HG03135 (cell line): ENCODE data around the gene STX10.

ENCODE experiments used
- ATAC-seq: cut with Tn5 transposase; IDR thresholded peaks from one replicate; pipeline ENCODE4 v1.9.1; 2021; ENCODE audit warnings: mild to moderate bottlenecking, moderate library complexity; ENCODE audit not compliant: unreplicated experiment

The STX10 gene

DNA sequence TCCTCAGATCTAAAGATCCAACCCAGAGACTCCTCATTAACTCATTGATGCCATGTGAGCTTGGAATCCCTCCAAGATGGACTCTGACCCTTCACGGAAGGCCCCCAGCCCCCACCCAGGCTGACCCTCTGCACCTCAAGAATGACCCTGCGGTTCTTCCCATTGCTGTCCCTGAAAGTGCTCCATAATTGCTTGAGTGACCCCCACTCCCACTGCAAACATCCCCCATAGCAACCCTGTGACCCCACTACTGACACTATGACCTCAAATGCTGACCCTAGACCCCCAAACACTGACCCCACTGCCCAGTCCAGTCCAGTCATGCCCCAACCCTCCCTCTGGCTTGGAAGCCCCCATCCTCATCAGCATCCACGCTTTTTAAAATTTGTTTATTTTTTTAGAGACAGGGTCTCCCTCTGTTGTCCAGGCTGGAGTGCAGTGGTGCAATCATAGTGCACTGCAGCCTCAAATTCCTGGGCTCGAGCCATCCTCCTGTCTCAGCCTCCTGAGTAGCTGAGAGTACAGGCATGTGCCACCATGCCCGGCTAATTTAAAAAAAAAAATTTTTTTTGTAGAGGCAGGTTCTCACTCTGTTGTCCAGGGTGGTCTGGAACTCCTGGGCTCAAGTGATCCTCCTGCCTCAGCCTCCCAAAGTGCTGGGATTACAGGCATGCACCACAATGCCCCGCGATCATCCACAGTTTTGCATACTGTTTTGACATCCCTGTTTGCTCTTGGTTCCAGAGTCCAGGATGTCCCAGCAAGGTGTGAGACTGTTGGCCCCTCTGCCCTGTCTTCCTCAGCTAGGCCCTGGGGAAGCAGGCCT, 48.4 kb downstream of the STX10 start:
- no peak for ATAC-seq

DNA sequence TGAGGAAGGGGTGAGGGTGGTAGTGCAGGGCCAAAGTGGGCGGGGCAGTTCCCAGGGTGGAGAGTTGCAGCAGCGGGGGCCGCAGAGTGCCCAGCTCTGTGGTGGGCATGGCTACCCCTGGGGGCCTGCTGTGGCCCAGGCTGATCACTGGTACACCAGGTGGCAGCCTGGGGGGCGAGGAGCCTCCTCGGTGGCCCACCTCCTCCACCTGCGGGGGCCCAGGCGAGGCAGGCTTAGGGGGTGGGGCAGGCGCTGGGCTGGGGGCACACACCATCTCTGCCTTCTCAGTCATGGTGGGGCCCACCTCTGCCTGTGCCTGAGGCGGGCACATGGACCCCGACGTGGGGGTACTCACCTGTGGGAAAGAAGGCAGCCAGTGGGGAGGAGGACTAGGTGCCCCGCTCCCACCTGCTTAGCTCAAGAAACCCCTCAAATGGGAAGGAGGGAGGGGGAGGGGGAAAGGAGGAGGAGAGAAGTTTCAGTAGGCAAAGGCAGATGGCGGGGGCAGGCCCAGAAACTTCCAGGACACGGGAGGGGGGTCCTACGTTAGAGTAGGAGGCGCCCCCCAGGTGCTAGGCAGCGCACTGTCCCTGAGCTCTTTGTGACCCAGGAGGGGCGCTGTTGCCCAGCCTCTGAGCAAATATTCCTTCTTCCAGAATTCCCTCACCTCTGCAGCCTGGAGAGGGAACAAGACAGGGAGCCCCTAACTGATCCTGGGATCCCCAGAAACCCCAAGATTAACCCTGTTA, 49.2 kb downstream of the STX10 start:
- no peak for ATAC-seq

DNA sequence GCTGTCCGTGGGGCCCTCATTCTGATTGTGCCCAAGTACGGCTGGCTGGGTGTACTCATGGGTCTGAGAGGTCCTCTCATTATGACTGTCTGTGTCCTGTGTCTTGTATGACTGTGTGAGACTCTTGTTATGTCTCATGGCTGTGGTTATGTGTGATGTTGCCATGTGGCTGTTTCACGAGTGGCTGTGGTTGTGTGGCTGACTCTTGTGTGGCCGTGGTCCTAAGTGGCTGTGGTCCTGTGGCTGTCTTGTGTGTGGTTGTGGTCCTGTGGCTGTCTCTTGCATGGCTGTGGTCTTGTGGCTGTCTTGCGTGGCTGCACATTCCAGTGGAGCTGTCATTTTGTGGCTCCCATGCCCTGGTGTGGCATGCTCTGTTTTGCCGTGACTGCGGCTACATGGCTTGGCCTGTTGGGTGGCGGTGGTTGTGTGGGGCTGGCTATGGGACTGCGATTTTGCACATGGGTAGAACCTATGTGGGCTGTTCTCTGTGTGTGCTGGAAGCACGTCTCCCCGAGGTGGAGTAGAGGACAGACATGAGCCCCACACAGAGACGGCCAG, 50.1 kb downstream of the STX10 start:
- ATAC-seq, result no peak

DNA sequence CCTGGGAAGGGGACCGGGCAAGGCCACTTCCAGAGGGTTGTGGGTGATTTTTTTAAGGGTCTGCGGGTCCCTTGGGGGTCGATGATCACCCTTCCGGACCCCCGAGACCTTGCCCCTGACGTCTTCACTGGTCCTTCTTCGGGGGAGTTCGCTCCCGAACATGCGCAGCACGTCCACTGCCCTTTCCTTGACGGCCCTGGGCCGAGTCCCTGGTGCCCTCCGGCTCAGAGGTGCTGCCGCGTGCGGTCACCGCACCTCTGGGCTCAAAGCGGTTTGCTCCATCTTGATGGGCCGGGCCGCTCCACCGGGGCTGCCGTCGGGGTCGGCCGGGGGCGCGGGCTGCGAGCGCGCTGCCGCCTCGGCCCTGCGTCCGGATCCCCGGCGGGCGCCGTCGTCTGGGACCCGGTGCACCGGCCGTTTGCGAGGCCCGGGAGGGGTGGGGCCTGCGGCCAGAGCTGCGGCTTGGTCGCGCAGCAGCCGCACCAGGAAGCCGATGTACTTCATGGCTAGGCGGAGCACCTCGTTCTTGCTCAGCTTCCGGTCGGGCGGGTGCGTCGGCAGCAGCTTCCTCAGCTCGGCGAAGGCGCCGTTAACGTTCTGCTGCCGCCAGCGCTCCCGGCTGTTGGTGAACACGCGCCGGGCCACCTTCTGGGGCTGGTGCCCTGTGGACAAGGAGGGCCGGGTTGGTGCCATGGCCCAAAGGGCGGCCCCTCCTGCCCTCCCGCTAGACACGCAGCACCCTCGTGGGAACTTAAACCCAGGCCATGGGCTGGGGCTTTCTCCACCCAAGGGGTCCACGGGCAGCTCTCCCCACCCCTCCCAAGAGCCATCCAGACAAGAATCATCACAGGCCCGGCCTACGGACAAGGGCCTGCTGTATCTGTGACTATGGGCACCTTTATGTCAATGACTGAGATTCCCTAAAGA, 50.8 kb downstream of the STX10 start:
- no peak for ATAC-seq

DNA sequence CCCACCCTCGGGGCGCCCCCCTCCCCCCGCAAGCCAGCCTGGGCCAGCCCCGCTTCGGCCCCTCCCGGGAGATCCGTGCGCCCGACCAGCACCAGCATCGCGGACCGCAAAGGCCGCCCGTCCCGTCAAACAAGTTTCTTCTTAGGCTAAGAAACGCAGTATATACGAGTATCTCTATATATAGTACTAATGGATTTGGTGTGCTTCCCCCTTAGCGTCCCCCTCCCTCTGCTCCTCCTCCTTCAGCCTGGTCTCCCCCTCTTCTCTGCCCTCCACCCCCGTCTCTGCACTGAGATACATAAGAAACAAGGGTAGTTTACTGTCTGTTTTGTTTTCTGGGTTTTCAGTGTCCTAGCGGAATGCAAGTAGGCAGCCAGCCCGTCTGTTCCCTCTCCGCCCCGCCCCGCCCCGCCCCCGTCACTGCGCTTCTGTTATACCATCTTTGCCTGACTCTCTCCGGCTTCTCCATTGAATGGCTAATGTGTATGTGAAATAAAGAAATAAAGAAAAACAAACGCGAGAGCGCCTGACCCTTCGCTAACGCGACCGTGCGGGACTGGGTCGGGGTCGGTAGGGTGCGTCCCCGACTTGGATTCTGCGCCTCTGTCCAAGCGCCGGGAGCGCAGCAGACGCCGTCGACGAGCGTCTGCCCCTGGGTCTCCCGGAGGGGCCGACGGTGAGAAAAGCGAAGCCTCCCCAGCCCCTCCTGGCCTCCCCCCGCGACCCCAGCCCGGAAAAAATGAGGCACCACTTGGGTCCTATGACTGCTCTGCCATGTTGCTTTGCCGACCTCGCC, 51.7 kb downstream of the STX10 start:
- no peak for ATAC-seq

DNA sequence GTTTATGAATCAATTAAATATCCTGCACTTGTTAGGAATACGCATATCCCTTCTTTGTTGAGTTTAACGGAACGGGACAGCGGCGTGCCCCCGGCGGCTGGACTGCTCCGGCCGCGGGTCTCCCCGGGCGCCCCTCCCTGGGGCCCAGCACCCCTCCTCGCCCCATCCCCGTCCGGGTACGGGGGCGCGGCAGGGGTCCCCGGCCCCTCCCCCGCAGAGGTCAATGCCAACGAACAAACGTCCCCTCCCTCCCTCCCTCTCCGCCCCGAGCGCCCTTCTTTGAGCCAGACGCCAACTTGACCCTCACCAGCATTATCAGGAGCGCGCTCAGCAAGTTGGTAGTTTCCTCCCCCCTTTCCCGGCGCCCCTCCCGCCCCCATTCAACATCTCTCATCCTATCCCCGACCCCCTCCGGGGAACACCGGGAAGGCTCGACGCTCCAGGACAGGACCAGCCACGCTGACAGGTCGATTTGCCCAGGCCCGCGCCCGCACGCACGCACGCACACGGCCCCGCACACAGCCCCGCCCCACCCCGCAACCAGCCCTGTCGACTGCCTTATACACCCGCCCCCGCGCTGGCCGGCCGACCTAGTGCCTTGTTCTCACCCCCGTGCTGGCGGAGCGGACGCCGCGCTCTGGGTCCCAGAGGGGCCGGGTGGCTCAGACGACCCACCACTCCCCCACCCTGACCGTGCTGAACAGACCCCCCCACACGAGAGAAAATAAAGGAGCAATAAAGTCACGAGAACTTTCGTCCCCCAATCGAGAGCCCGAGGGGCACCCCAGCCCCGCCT, 52.5 kb downstream of the STX10 start:
- no peak for ATAC-seq

DNA sequence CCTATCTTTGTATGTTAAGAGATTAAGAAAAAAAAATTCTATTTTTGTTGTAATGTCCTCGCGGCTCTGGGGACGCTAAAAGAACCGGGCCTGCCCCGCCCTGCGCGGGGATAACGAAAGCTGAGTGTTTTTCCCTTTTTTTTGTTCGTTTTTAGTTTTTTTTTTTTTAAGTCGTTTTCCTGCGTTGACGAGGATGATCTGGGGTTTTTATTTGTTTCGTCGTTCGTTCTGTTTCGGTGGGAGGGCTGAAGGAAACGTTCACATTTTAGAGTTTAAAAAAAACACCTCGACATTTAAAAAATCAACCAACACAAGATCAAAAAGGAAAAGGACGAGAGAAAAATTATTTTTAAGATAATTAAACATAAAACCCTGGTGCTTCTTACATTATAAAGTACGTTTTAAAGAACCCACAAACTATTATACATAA, 53.1 kb downstream of the STX10 start:
- no peak for ATAC-seq

DNA sequence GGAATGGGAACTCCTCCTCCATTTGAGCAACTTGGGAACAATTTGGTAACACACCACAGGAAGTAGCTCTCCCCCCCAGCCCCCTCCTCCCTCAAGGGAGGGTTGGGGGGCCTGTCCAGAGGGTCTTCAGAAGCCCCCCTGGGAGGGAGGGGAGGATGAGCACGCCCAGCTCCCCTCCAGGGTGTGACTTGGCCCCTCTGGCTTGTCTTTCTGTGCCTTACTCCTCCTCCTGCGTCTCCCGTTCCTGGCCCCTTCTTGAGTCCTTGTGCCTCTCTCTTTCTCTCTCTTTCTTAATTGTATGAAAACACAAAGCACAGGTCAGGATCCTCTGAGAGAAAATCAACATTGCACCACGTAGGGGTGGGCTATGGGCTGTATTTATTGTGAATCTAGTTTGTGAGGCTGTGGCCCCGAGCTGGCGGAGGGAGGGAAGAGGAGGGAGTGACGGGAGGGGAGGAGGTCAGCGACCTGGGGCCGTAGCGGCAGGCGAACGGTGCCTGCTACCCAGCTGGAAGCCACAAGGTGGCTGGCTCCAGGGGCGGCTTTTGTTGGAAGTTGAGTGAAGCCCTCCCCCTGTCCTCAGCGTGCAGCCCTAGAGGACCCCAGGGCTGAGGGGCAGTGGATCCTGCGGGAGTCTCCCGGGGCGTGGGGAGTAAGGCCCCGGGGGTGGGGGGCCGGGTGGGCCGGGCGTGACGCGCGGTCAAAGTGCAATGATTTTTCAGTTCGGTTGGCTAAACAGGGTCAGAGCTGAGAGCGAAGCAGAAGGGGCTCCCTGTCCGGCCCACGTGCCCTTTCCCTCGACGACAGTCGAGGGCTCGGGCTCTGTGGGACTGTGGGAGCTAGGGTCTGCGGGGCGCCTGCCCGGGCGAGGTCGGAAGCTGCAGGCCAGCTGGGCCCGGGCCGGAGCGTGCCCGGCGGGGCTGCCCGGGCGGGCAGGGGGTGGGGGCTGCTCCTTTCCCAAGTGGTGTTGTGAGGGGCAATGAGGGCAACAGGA, 53.9 kb downstream of the STX10 start:
- no peak for ATAC-seq

DNA sequence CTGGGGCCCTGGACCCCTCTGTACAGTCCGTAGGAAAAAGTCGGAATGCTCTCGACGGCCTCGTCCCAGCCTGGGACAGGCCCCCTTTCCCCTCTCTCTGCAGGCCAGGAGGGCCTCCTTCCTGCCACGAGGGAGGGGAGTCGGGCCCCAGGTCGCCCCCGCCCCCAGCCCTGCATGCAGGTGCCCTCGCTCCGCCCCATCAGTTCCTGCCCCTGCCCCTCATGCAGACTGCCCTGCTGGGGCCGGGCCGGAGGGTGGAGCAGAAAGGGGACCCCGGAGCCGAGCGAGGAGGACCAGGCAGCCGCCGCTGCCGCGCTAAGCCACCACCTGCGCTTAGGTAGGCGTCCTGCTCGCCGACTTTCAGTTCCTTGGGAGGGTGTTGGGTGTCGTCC, 54.8 kb downstream of the STX10 start:
- no peak for ATAC-seq

DNA sequence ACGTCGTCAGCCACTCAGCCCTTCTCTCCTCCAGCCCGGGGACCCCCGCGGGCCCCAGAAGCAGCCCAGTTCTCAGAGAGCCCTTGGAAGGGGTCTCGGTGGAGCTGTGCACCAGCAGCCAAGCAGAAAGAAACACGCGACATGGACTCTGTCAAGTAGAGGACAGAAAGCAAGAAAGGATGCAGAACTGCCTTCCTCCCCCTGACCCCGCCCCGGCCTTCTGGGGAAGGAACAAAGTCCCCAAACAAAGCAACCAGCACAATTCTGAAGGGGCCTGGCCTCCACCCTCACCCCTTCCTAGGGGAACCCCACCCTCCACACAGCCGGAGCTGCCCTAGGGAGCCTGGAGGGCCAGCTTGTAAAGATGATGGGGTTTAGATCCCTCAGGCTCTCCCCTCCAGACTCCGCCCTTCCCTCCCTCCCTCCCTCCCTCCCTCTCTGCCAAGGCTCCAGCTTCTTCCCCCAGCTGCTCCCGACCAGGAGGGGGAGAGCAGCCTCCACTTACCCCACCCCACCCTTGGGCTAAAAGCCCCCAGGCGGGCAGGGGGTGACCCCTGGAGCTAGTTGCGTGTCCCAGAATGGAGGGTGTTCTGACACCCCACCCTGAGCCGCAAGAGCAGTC, 55.3 kb downstream of the STX10 start:
- no peak for ATAC-seq

DNA sequence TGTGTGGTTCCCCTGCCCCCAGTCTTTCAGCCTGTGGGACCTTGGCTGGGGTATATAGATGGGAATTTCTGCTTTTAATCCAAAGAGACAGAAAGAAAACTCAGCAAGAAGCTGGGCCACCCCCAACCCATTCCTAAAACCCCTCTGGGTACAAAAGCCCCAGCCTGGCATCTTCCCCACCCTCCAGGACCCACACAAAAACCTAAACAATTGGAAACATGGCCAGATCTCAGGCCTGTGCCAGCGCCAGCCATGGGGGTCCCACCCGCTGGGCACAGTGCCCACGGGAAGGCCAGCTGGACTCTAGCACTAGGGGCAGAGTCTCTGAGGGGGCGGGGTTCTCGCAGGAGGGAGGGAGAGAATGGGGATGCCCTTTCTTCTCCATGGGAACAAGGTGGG, 56.1 kb downstream of the STX10 start:
- ATAC-seq, result no peak
